Activated CD4-positive, alpha-beta T cell treated with anti-CD3 and anti-CD28 coated beads, Interleukin-2, amount 50 U/mL, for 16 hours (primary cell): ENCODE measurements around the gene UBL3.

Experiments used
- DNase-seq: peaks from one replicate; pipeline ENCODE4 v3.0.0-alpha.2; 2020

UBL3 gene

GRCh38 chr13:29808264-29808663 is 42.2 kb downstream of the UBL3 start:
- no peak for DNase-seq

GRCh38 chr13:29805994-29806979 is 44.1 kb downstream of the UBL3 start:
- peak; percentile 64 for DNase-seq

GRCh38 chr13:29803221-29803620 is 47.2 kb downstream of the UBL3 start:
- no peak for DNase-seq

GRCh38 chr13:29802621-29803020 is 47.8 kb downstream of the UBL3 start:
- DNase-seq = no peak

GRCh38 chr13:29801737-29802305 is 48.6 kb downstream of the UBL3 start:
- no peak for DNase-seq

GRCh38 chr13:29801102-29801501 is 49.3 kb downstream of the UBL3 start:
- DNase-seq = no peak

GRCh38 chr13:29800687-29801086 is 49.7 kb downstream of the UBL3 start:
- DNase-seq = no peak

- no peak for DNase-seq
Measured at GRCh38 chr13:29799041-29799440, 51.4 kb downstream of the UBL3 start.

- DNase-seq = no peak
Measured at GRCh38 chr13:29791997-29792780, 58.2 kb downstream of the UBL3 start.

- DNase-seq = peak; percentile 43
Measured at GRCh38 chr13:29791508-29791907, 58.9 kb downstream of the UBL3 start.

GRCh38 chr13:29786698-29787097 is 63.7 kb downstream of the UBL3 start:
- DNase-seq = no peak

- DNase-seq = no peak
Measured at GRCh38 chr13:29785978-29786377, 64.4 kb downstream of the UBL3 start.

- DNase-seq = peak; percentile 60
Measured at GRCh38 chr13:29782798-29783197, 67.6 kb downstream of the UBL3 start.

- DNase-seq = no peak
Measured at GRCh38 chr13:29774830-29775229, 75.6 kb downstream of the UBL3 start.

GRCh38 chr13:29771247-29771646 is 79.2 kb downstream of the UBL3 start:
- peak; percentile 42 for DNase-seq

GRCh38 chr13:29767006-29767405 is 83.4 kb downstream of the UBL3 start:
- no peak for DNase-seq

GRCh38 chr13:29763436-29764180 is 86.8 kb downstream of the UBL3 start:
- no peak for DNase-seq

GRCh38 chr13:29761815-29762214 is 88.6 kb downstream of the UBL3 start:
- no peak for DNase-seq

GRCh38 chr13:29761160-29761559 is 89.3 kb downstream of the UBL3 start:
- DNase-seq = no peak

GRCh38 chr13:29760544-29760943 is 89.9 kb downstream of the UBL3 start:
- no peak for DNase-seq

GRCh38 chr13:29758531-29759114 is 91.8 kb downstream of the UBL3 start:
- DNase-seq = peak; percentile 60

GRCh38 chr13:29756506-29756905 is 93.9 kb downstream of the UBL3 start:
- no peak for DNase-seq
